Activated CD4-positive, alpha-beta memory T cell treated with anti-CD3 and anti-CD28 coated beads, Interleukin-2, amount 10 ng/mL, durations not matched to agents 7 days and 5 days (primary cell): ENCODE data around the gene TLCD3B. TPM values are rescaled to one million over a fixed set of nuclear protein-coding genes. Genes with fewer than 3 reads are reported as not detected.

Source experiments
- CTCF ChIA-PET: fragments of 350-600 bp; sonication (Branson Sonifier 250); formaldehyde crosslinking; loops from one replicate; lab custom pipeline; 2021; ENCODE audit warnings: antibody characterized with exemption, inconsistent platforms; lab: Charles Lee
- POLR2A ChIA-PET: fragments of 350-600 bp; sonication (Branson Sonifier 250); formaldehyde crosslinking; loops from one replicate; lab custom pipeline; 2021; ENCODE audit warnings: antibody characterized with exemption; lab: Charles Lee
- DNase-seq: peaks from one replicate; pipeline ENCODE4 v3.0.0-alpha.2; 2020
- H3K27ac Mint-ChIP-seq: one replicate; pipeline ENCODE4 v1.8.0; 2021; ENCODE audit warnings: mild to moderate bottlenecking, mixed read lengths
- H3K27me3 Mint-ChIP-seq: one replicate; pipeline ENCODE4 v1.8.0; 2021; ENCODE audit warnings: mixed read lengths
- H3K36me3 Mint-ChIP-seq: one replicate; pipeline ENCODE4 v1.8.0; 2021; ENCODE audit warnings: low read depth, mixed read lengths
- H3K4me1 Mint-ChIP-seq: one replicate; pipeline ENCODE4 v1.8.0; 2021; ENCODE audit warnings: mixed read lengths
- H3K4me3 Mint-ChIP-seq: one replicate; pipeline ENCODE4 v1.8.0; 2021; ENCODE audit warnings: mild to moderate bottlenecking, mixed read lengths
- H3K9me3 Mint-ChIP-seq: one replicate; pipeline ENCODE4 v1.8.0; 2021; ENCODE audit warnings: mixed read lengths
- total RNA-seq, 2 experiments: library from RNA; stranded (reverse); gene quantifications; one replicate each; pipeline ENCODE4 v1.2.3, GENCODE V29; 2021

The TLCD3B gene
- total RNA-seq, 2 experiments from 2014 or later = 6.0 to 6.9 TPM

DNA sequence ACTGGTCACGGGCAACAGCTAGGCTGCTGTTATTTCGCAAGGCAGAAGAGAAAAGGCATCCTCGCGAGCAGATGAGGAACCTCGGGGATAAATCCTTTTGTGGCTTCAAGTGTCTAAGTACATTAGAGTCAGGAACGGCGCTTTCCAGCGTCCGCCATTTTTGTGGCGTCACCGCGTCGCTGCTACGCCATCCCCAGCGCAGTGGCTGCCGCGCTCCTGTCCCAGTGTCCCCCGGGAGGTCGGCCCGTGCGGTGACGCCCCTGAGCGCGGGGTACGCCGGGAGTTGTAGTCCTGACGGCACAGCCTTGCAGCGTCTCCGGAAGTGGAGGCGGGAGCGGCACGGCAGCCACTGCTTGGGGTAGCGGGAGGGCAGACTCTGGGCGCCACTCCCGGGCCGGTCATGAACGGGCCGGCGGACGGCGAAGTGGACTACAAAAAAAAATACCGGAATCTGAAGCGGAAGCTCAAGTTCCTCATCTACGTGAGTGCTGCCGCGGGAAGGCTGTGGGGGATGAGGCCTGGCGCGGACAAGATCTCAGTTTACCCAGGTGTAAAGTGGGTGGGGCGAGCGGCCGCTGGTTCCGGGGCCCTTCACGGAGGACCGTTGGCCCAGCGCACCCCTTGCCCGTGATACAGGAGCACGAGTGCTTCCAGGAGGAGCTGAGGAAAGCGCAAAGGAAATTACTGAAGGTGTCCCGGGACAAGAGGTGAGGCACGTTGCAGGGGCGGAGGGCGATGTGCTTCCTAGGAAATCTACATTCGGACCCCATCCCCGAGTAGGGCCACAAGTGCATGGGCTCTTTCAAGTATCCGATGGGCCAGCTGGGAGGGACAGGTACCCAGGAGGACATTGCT is 34.9 kb downstream of the TLCD3B start, which contains the start of gene INO80E:
Gene INO80E, plus strand, starts transcription at position 331 of the 855 bp plus-strand sequence. Its CDS starts 70 bp downstream, at position 401.
- POLR2A ChIA-PET = interaction anchor here (0.6 to 5.1 kb wide), 20 partner anchors 9 to 1134 kb away, joined by 3 to 99 read pairs (median 6); partner anchors contain the start of genes ALDOA, ASPHD1, FBRS and KCTD13
- no peaks in the 10 kb centered on the region for H3K9me3 Mint-ChIP-seq
- CTCF ChIA-PET = interaction anchor here (1.2 to 2.8 kb wide), 5 partner anchors 9 to 211 kb away, joined by 3 to 9 read pairs (median 4); partner anchors contain the start of genes CDIPT, PAGR1 and TMEM219
- no peaks in the 10 kb centered on the region for H3K27me3 Mint-ChIP-seq
- H3K4me3 Mint-ChIP-seq = peak within 1 kb of the TSS; percentile 94
- H3K4me1 Mint-ChIP-seq = peaks cover 45% of the 10 kb centered on the region
- H3K36me3 Mint-ChIP-seq = peaks cover 61% of the 10 kb centered on the region
- peak; percentile 100 for DNase-seq
- peak within 1 kb of the TSS; percentile 98 for H3K27ac Mint-ChIP-seq

DNA sequence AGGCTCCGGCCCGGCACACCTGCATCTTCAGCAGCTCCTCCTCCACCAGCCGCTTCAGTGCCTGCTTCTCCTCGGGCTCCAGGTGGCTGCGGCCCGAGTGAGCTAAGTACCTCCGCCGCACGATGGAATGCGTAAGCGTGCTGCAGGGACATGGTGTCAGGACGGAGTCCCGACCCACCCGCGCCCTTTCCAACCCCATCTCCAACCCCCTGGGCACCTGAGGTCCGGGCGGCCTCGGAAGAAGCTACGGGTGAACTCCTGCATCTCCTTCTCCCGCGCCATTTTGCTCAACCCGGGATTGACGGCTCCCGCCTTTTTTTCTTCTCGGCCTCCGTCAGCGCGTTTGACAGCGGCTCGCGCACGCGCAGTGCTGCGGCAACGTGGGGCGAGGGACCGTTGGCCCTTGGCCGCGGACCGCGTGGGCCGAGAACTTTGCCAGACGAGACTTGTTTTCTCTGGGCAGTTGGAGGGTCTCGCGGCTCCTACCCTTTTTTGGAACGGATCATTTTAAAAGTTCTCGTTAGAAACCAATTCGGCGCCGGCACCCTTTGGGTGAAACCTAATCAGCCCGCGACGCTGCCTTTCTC is 35.7 kb downstream of the TLCD3B start, which contains the start of gene HIRIP3:
Gene HIRIP3, minus strand, starts transcription at position 294 of the 587 bp plus-strand sequence. Its CDS starts 12 bp downstream, at position 282.
- Mint-ChIP-seq H3K27me3 (no peaks in the 10 kb centered on the region), H3K27ac (peak within 1 kb of the TSS; percentile 98), H3K9me3 (no peaks in the 10 kb centered on the region), H3K4me3 (peak within 1 kb of the TSS; percentile 94), H3K4me1 (peaks cover 45% of the 10 kb centered on the region), H3K36me3 (peaks cover 64% of the 10 kb centered on the region)
- DNase-seq = peak; percentile 90
- ChIA-PET CTCF (interaction anchor here (0.8 to 2.8 kb wide), 5 partner anchors 34 to 293 kb away, joined by 3 to 9 read pairs (median 3); partner anchors contain the start of genes CDIPT, PAGR1 and TMEM219), POLR2A (interaction anchor here (0.5 to 5.1 kb wide), 27 partner anchors 9 to 1134 kb away, joined by 3 to 99 read pairs (median 4); partner anchors contain the start of genes ALDOA, ASPHD1, CDIPT and CORO1A)

DNA sequence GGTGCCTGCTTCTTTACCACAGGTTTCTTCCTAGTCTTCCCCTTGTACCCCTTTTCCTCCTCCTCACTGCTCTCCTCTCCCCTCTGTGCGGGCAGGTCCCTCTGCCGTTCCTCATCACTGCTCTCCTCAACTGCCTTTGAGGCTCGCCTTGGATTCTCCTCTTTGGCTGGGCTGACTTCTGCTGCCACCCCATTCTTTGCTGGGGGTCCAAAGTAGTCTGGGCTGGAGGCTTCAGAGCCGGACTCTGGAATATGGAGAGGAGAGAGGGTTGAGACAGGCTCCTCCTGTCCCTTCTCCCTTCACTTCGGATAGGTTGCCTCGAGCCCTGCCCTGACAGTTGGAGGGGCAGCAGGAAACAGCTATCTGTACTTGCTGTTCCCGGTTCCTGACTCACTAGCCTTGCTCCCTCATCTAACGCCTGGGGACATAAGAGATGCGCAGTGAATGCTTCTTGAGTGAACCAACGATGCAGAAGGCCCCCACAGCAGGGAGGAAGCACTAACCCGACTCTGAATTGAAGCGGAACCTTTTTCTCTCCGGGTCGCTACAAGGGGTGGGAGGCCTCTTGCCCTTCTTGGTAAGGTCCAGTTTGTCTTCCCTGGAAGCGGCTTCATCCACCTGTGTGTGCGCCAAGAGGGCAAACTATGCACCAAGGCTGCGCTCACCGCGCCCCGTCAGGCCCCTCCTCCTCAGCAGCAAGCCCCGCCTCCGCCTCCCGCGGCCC is 36.3 kb downstream of the TLCD3B start:
- Mint-ChIP-seq H3K27ac (peak overlapping the region; percentile 98), H3K9me3 (no peaks in the 10 kb centered on the region), H3K36me3 (peaks cover 65% of the 10 kb centered on the region), H3K4me1 (peaks cover 44% of the 10 kb centered on the region), H3K27me3 (no peaks in the 10 kb centered on the region), H3K4me3 (peak overlapping the region; percentile 94)
- POLR2A ChIA-PET = interaction anchor here (0.5 to 5.1 kb wide), 27 partner anchors 10 to 1133 kb away, joined by 3 to 99 read pairs (median 4); partner anchors contain the start of genes ALDOA, ASPHD1, CDIPT and CORO1A
- CTCF ChIA-PET = interaction anchor here (0.8 to 2.8 kb wide), 4 partner anchors 33 to 293 kb away, joined by 3 to 9 read pairs (median 3); partner anchors contain the start of genes PAGR1 and TMEM219
- DNase-seq = peak; percentile 81

DNA sequence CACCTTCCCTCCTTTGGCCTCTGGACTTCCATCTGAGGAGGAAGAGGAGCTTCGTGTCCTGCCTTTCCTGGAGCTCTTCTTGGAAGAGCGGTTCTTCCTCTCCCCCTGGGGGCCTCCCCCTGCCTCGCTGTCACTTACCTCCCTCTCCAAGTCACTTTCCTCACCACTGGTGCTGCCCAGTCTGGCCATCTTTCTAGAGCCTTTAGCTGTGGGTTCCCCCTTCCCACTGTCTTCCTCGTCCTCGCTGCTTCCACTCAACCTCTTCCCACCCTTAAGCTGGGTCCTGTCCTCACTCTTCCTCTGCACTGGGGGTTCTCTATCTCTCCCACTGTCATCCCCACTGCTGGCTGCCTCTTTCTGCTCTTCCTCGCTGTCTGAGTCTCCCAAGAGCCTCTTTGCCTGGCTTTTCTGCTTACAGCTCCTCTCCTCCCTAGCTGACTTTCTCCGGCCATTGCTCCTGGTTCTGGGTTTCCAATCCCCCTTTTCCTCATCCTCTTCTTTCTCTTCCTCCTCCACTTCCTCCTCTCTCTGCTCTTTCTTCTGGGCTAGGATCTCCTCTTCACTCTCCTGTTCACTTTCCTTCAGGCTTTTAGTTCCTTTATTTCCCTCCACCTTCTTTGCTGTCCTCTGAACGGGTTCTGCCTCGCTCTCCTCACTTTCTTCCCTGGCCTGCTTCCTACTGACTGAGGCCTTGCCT is 37.0 kb downstream of the TLCD3B start:
- no peaks in the 10 kb centered on the region for H3K9me3 Mint-ChIP-seq
- peaks cover 60% of the 10 kb centered on the region for H3K36me3 Mint-ChIP-seq
- peak overlapping the region; percentile 94 for H3K4me3 Mint-ChIP-seq
- peaks cover 37% of the 10 kb centered on the region for H3K4me1 Mint-ChIP-seq
- CTCF ChIA-PET = interaction anchor here (1.0 to 1.6 kb wide), 2 partner anchors 38 to 209 kb away, joined by 3 to 5 read pairs; no protein-coding TSS in a partner anchor
- no peak for DNase-seq
- POLR2A ChIA-PET = interaction anchor here (0.7 to 5.1 kb wide), 12 partner anchors 10 to 294 kb away, joined by 3 to 99 read pairs (median 3); partner anchors contain the start of genes ALDOA, CDIPT, KCTD13 and MVP
- no peaks in the 10 kb centered on the region for H3K27me3 Mint-ChIP-seq
- H3K27ac Mint-ChIP-seq = peak overlapping the region; percentile 98

DNA sequence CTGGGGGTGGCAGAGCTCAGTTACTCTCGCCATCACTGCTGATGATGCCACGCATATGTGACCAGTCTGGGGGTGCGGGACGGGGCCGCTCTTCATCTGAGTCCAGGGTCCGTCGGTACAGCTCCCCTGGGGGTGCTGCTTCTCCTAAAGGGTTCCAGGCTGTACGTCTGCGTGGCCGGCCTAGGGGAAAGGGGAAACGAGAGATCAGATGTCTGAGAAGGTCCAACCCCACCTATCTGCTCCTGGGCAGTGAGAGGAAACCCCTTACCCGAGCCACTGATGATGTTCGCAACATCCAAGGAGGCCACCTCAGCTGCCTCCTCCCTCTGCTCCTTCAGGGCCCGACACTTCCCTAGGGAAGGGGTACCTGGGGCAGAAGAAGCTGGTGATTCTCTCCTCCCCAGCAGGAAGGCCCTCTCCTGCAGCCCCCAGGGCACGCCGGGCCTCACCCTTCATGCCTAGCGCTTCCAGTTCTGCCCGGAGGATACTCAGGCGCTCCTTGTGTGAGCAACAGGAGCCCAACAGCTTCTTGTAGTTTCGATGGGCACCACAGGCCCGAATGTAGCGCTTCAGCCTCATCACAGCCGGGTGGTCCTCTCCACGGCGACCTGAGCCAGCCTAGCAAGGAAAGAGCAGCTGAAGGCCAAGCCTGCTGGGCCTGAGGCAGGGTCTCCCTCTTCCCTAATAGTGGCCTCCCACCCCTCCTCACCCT is 37.7 kb downstream of the TLCD3B start:
- Mint-ChIP-seq H3K36me3 (peaks cover 59% of the 10 kb centered on the region), H3K4me1 (peaks cover 33% of the 10 kb centered on the region), H3K27me3 (no peaks in the 10 kb centered on the region), H3K27ac (peak overlapping the region; percentile 98), H3K9me3 (no peaks in the 10 kb centered on the region), H3K4me3 (no peak overlapping the region)
- ChIA-PET CTCF (interaction anchor here (1.0 kb wide), 1 partner anchor 39 kb away, joined by 5 read pairs; no protein-coding TSS in a partner anchor), POLR2A (interaction anchor here (0.7 to 5.1 kb wide), 12 partner anchors 9 to 191 kb away, joined by 3 to 99 read pairs (median 3); partner anchors contain the start of genes ALDOA, CDIPT, MVP and TAOK2)
- no peak for DNase-seq

DNA sequence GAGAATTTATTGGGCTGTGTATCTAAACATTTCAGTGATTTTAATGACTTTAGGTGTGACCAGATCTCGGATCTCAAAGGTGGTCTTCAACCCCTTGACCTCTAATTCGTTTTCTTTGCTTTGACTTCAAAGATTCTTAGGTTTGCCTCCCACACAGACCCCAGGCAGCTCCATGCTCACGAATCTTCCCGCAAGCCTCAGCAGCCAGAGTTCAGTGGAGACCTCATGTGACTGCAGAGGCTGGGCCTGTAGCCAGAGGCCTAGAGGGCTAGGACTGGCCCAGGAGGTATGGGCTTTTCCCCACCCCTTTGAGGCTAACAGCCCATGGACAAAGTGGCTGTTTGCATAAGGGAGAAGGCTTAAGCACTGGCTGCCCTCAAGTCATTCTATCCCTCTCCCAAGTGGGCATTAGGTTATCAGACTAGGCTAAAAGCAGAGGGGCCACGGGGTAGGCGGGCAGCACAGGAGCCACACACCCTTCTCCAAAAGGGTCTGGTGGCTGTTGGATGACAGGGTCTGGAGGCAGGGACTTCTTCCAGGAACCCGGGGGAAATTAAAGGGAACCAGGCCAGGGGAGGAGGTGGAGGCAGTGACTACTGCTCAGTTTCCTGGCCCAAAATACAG is 38.6 kb downstream of the TLCD3B start:
- CTCF ChIA-PET = no interaction called here

DNA sequence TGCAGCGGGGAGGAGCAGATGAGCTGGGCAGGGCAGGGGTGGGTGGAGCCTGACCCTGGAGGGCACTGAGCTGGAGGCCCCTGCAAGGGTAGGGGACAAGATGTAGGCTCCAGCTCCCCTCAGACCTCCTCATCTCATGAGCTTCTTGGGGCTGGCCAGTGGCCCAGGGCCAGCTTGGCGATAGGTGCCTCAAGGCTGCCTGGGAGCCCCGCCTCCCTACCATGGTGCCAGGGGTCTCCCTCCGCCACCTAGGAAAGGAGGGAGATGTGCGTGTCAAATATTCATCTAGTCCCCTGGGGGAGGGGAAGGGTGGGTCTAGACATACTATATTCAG is 39.5 kb downstream of the TLCD3B start:
- ChIA-PET CTCF (interaction anchor here (0.6 to 0.8 kb wide), 2 partner anchors 41 to 79 kb away, joined by 3 to 4 read pairs; no protein-coding TSS in a partner anchor), POLR2A (interaction anchor here (1.3 kb wide), 1 partner anchor 19 kb away, joined by 6 read pairs; no protein-coding TSS in a partner anchor)
- DNase-seq = no peak
- Mint-ChIP-seq H3K27me3 (no peaks in the 10 kb centered on the region), H3K4me1 (peaks cover 21% of the 10 kb centered on the region), H3K36me3 (peaks cover 53% of the 10 kb centered on the region), H3K27ac (no peak overlapping the region), H3K4me3 (no peak overlapping the region), H3K9me3 (no peaks in the 10 kb centered on the region)

More for the DNA sequence above, 38.6 kb downstream of the TLCD3B start:
- H3K27me3 Mint-ChIP-seq = no peaks in the 10 kb centered on the region
- DNase-seq = no peak
- no peaks in the 10 kb centered on the region for H3K9me3 Mint-ChIP-seq
- peak overlapping the region; percentile 21 for H3K4me3 Mint-ChIP-seq
- POLR2A ChIA-PET = interaction anchor here (0.9 to 5.1 kb wide), 6 partner anchors 8 to 129 kb away, joined by 3 to 99 read pairs (median 4); partner anchors contain the start of genes CDIPT and TAOK2
- peaks cover 58% of the 10 kb centered on the region for H3K36me3 Mint-ChIP-seq
- H3K4me1 Mint-ChIP-seq = peaks cover 27% of the 10 kb centered on the region
- no peak overlapping the region for H3K27ac Mint-ChIP-seq

DNA sequence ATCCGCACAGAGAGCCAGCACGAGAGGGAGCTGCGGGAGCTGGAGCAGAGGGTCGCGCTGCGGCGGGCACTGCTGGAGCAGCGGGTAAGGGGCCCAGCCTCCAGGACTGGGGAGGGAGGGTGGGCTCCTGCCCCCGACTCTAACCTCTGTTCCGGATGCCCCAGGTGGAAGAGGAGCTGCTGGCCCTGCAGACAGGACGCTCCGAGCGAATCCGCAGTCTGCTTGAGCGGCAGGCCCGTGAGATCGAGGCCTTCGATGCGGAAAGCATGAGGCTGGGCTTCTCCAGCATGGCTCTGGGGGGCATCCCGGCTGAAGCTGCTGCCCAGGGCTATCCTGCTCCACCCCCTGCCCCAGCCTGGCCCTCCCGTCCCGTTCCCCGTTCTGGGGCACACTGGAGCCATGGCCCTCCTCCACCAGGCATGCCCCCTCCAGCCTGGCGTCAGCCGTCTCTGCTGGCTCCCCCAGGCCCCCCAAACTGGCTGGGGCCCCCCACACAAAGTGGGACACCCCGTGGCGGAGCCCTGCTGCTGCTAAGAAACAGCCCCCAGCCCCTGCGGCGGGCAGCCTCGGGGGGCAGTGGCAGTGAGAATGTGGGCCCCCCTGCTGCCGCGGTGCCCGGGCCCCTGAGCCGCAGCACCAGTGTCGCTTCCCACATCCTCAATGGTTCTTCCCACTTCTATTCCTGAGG is 40.0 kb downstream of the TLCD3B start:
- Mint-ChIP-seq H3K4me1 (peaks cover 16% of the 10 kb centered on the region), H3K9me3 (no peaks in the 10 kb centered on the region), H3K36me3 (peaks cover 54% of the 10 kb centered on the region), H3K27me3 (no peaks in the 10 kb centered on the region), H3K27ac (no peak overlapping the region), H3K4me3 (no peak overlapping the region)
- CTCF ChIA-PET = interaction anchor here (0.6 to 0.8 kb wide), 2 partner anchors 41 to 78 kb away, joined by 3 to 4 read pairs; no protein-coding TSS in a partner anchor
- no peak for DNase-seq
- POLR2A ChIA-PET = interaction anchor here (1.3 kb wide), 1 partner anchor 18 kb away, joined by 6 read pairs; no protein-coding TSS in a partner anchor

DNA sequence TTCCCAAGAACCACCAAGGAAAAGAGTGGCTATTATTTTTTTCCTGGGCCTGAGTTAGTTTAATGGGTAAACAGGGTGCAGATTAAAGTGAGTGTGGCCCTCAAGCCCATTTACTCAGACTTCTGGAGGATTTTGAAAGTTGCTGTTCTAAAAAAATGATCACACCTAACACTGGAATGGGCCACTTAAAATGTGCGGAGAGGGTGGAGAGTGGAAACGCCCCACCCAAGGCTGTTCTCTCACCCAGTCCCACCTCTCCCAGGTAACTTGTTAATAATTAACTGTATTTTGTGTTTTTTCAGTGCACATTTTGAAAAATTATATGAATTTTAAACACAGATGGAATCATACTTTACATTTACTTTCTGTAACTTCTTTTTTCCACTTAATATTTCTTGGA is 41.0 kb downstream of the TLCD3B start:
- H3K4me1 Mint-ChIP-seq = peaks cover 14% of the 10 kb centered on the region
- no peak overlapping the region for H3K27ac Mint-ChIP-seq
- H3K9me3 Mint-ChIP-seq = no peaks in the 10 kb centered on the region
- no peaks in the 10 kb centered on the region for H3K27me3 Mint-ChIP-seq
- peaks cover 55% of the 10 kb centered on the region for H3K36me3 Mint-ChIP-seq
- ChIA-PET POLR2A (interaction anchor here (1.7 kb wide), 1 partner anchor 15 kb away, joined by 12 read pairs; the partner anchor contains the start of gene TAOK2), CTCF (no interaction called here)
- DNase-seq = no peak
- no peak overlapping the region for H3K4me3 Mint-ChIP-seq
